Limb (tissue), 2 donors: Measurements from ENCODE around the gene TMCC1.
A peak's percentile ranks its signal among the peaks of the same experiment; 100 is the strongest.
"Not testable (repeated sequence)": the region's sequence is repeated elsewhere in the genome, so short reads cannot be mapped to it uniquely, and the experiment has no call there.

Source experiments
- DNase-seq, 2 donors: peaks; one replicate each; pipeline ENCODE4 v3.0.0-alpha.2; 2016; ENCODE audit errors: extremely low spot score in 2 of 2

Gene TMCC1

GRCh38 chr3:129892857-129893580 is 492 bp downstream of the TMCC1 start:
- peak in 1 of 2 donors; percentile 52 for DNase-seq

DNA sequence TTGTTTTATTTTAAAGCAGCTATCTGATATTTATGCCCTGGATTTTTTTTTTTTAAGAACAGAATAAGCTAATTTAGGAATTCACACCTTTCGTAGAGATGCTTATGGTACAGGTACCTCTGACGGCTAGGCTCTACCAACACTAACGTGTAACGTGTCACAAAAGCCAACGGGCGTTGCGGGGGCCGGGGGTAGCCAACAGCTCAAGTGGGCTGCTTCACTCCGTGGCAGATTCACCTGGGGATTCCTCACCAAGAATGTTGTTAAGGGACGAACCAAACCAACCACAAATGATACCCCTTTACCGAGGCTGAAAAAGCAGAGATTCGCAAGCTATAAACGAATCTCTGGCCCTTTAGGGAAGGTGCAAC is 1.0 kb downstream of the TMCC1 start:
- DNase-seq: no peak

- no peak for DNase-seq
These were observed 2.6 kb downstream of the TMCC1 start for GRCh38 chr3:129890891-129891290.

GRCh38 chr3:129890125-129890524 is 3.4 kb downstream of the TMCC1 start:
- peak in 1 of 2 donors; percentile 47 for DNase-seq

- no peak for DNase-seq
These were observed 4.7 kb downstream of the TMCC1 start for GRCh38 chr3:129888771-129889170.

DNA sequence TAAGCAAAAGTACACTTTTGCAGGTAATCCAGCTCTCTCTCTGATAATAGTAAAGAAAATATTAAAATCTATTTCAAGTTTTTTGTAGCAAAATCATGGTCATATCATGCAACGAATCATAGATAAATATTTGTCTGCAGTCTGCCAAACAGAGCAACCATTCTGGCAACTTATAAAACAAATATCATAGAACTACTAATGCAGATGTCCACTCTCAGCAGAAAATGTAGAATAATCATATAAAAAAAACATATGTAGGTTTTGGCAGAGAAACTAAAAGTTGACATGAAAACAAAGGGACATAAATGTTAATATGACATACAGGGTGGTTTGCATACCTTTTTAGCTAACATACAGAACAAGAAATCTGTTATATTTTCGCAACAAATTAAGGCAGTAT is 12.2 kb downstream of the TMCC1 start:
- DNase-seq: no peak

DNA sequence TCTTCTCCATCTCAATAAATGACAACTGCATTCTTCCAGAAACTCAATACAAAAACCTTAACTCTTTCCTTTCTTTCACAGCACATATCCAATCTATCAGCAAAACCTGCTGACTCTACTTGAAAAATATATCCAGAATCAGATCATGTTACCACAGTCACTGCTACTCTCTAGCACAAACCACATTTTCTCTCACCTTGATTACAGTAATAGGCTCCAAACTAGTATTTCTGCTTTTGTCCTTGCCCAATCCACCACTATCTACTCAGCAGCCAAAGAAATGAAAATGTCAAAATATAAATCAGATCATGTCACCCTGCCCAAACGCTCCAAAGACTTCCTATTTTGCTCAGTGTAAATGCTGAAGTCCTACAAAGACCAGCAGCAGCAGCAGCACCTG is 15.2 kb downstream of the TMCC1 start:
- no peak for DNase-seq

- DNase-seq: not testable (repeated sequence)
These were observed 19.0 kb downstream of the TMCC1 start for GRCh38 chr3:129874479-129874878.

DNA sequence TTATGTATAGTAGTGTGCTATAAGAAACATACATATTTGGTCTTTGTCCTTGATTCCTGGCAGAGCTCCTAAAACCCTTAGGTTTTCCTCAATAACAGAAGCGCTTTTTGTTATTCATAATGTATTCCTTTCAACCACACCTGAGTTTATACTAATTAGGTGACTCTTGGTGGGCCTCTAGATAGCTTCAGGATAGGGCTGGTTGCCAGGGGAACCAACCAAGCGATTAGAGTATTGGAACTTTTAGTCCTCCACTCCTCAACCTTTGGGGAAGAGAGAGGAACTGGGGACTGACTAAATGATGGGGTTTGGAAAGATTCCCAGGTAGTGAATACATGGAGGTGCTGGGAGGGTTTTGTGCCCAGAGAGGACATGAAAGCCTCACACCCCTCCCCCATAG is 24.6 kb downstream of the TMCC1 start:
- no peak for DNase-seq

- DNase-seq: no peak
These were observed 25.9 kb downstream of the TMCC1 start for GRCh38 chr3:129867506-129868124.

DNA sequence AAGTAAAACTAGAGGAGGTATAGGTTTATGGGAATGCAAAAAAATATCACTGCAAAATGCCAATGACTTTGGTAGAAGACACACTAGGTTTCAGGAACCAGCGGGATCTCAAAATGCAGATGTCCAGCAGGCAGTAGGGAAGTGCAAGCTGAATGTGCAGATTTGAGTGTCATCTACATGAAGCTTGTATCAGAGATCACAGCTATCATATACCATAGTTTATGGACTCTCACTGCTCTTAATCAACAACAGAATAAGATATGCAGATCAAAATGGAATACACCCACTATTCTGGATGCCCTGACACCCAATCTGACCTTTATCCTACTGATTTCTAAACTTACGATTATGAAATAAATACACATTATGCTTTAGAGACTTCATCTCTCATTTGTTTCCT is 27.7 kb downstream of the TMCC1 start:
- DNase-seq: no peak

DNA sequence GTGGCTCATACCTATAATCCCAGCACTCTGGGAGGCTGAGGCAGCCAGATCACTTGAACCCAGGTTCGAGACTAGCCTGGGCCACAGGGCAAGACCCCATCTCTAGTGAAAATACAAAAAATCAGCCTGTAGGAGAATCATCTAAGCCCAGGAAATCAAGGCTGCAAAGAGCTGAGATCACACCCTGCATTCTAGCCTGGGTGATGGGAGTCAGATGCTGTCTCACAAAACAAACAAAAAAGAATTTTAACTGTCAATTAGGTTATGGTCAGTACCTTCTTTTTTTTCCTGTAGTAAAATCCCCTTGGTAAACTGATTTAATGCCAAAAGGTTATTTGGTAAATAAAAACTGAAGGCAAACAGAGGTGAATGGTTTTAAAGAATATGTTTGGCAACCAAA is 29.0 kb downstream of the TMCC1 start:
- no peak for DNase-seq

GRCh38 chr3:129859272-129859671 is 34.2 kb downstream of the TMCC1 start:
- DNase-seq: no peak

GRCh38 chr3:129857899-129858298 is 35.6 kb downstream of the TMCC1 start:
- no peak for DNase-seq

GRCh38 chr3:129856790-129857189 is 36.7 kb downstream of the TMCC1 start:
- DNase-seq: not testable (repeated sequence)

DNA sequence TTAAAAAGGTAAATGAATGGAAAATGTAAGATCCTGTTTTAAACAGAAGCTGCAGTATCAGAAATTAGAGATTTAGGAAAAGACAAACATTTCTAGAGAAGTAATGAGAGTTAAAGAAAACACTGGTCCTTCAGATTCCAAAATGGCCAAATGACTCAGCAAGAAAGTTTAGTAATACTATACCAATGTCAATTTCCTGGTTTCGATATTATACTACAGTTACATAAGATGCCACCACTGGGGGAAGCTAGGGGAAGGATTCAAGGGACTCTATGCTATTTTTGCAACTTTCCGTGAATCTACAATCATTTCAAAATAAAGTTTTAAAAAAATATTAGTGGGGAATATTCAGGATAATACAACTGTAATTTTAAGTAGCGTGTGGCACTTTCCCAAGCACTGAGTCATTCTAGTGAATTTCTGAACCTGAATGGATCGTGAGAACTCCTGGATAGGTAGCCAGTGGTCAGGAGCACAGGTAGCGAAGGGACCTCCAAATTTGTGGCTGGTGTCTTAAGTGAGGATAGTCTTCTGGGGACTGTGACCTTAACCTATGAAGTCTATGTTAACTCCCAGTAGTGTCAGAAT is 37.6 kb downstream of the TMCC1 start:
- DNase-seq: no peak

GRCh38 chr3:129855170-129855831 is 38.2 kb downstream of the TMCC1 start:
- DNase-seq: peak in 1 of 2 donors; percentile 11

GRCh38 chr3:129854460-129854859 is 39.1 kb downstream of the TMCC1 start:
- no peak for DNase-seq

- no peak for DNase-seq
These were observed 47.6 kb downstream of the TMCC1 start for GRCh38 chr3:129845956-129846355.

DNA sequence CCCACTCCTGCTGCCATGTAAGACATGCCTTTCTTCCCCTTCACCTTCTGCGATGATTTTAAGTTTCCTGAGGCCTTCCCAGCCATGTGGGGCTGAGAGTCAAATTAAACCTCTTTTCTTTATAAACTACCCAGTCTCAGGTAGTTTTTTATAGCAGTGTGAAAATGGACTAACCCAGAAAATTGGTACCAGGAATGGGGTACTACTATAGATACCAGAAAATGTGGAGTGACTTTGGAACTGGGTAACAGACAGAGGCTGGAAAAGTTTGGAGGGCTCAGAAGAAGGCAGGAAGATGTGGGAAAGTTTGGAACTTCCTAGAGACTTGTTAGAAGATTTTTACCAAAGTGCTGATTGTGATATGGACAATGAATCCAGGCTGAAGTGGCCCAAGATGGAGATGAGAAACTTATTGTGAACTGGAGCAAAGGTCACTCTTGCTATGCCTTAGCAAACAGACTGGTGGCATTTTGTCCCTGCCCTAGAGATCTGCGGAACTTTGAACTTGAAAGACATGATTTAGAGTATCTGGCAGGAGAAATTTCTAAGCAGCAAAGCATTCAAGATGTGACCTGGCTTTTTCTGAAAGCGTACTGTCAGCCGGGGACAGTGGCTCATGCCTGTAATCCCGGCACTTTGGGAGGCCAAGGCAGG is 52.7 kb downstream of the TMCC1 start:
- no peak for DNase-seq

GRCh38 chr3:129838086-129838485 is 55.4 kb downstream of the TMCC1 start:
- no peak for DNase-seq

DNA sequence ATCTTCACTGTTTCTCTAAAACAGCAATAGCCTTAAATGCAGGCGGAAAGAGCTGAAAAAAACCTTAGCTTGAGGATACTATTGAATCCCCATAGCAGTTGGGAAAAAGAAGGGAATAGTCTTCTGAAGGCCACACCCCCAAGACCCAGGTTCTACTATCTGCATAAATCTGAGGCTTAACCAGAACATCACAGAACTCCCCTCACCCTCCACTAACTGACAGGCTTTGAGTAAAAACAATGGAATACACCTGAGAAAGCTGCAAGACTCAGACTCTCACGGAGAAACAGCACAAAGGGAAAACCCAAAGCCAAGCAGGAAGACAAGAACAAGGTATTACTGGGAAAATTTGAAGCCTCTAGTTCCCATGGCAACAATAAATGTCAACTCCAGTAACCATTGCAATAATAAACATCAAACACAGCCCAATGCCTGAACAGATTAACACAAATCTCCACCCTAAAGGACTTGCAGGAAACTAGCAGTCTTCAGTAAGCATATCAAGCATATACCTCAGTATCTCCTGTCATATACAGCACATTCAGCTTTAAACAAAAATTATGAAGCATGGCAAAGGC is 56.4 kb downstream of the TMCC1 start:
- no peak for DNase-seq
